T-cell (primary cell): ENCODE data around the gene BMP7. TPM values are rescaled to one million over a fixed set of nuclear protein-coding genes. Genes with fewer than 3 reads are reported as not detected.
A peak's percentile ranks its signal among the peaks of the same experiment; 100 is the strongest.

Experiments
- ATAC-seq, 4 experiments: fragments of 200-7000 bp in 3 of 4; fragments of 150-1000 bp in 1 of 4; cut with Tn5 transposase; replicated peaks in 1 of 4; 1 replicate in 3 of 4; 2 replicates in 1 of 4; pipeline ENCODE4 v1.10.0; 2021; ENCODE audit warnings: moderate library complexity in 3 of 4, mild to moderate bottlenecking in 2 of 4, moderate number of reproducible peaks in 1 of 4
- CTCF ChIA-PET, 2 donors: fragments of 300-600 bp; sonication (Branson Sonifier 250); formaldehyde crosslinking; loops; one replicate each; lab custom pipeline; 2022; ENCODE audit warnings: antibody characterized with exemption in 2 of 2; lab: Charles Lee
- POLR2A ChIA-PET, 2 donors: fragments of 300-600 bp; sonication (Branson Sonifier 250); formaldehyde crosslinking; loops; one replicate each; lab custom pipeline; 2022; ENCODE audit warnings: antibody characterized with exemption in 2 of 2; lab: Charles Lee
- DNase-seq, 35 experiments: peaks; one replicate each; pipeline versions ENCODE4 v3.0.0 to v3.0.0-alpha.2; 2013 to 2023
- H3K27ac ChIP-seq: one replicate; pipeline ENCODE4 v1.5.1; 2013; ENCODE audit warnings: low read length
- H3K27me3 ChIP-seq, 2 experiments: replicated peaks in 1 of 2; 1 replicate in 1 of 2; 2 replicates in 1 of 2; pipeline versions ENCODE4 v1.6.1 to v1.7.0; 2013; ENCODE audit warnings: low read length in 1 of 2, mixed read lengths in 1 of 2; ENCODE audit not compliant: control insufficient read depth in 2 of 2, insufficient read depth in 2 of 2; ENCODE audit errors: extremely low read depth in 1 of 2
- H3K36me3 ChIP-seq, 2 donors: 1 replicate in 1 of 2; 2 replicates in 1 of 2; pipeline versions ENCODE4 v1.6.1 to v1.7.0; 2013; ENCODE audit warnings: low read length in 1 of 2; ENCODE audit not compliant: control insufficient read depth in 2 of 2, insufficient read depth in 1 of 2; ENCODE audit errors: extremely low read depth in 1 of 2
- H3K4me1 ChIP-seq, 2 experiments: 1 replicate in 1 of 2; 2 replicates in 1 of 2; pipeline versions ENCODE4 v1.6.1 to v1.7.0; 2013; ENCODE audit warnings: low read length in 2 of 2, mixed read lengths in 1 of 2; ENCODE audit not compliant: insufficient read depth in 2 of 2, control insufficient read depth in 1 of 2; ENCODE audit errors: extremely low read depth in 1 of 2
- H3K4me3 ChIP-seq, 2 donors: 1 replicate in 1 of 2; 2 replicates in 1 of 2; pipeline versions ENCODE4 v1.5.1 to v1.7.0; 2013; ENCODE audit warnings: mild to moderate bottlenecking in 2 of 2, low read length in 1 of 2, moderate library complexity in 1 of 2; ENCODE audit not compliant: control insufficient read depth in 1 of 2; ENCODE audit errors: extremely low read depth in 1 of 2
- H3K9me3 ChIP-seq: 2 replicates; pipeline ENCODE4 v1.7.0; 2013
- H3K27ac Mint-ChIP-seq, 2 donors: one replicate each; pipeline ENCODE4 v1.8.0; 2020 to 2021; ENCODE audit warnings: mild to moderate bottlenecking in 2 of 2, mixed read lengths in 2 of 2
- H3K27me3 Mint-ChIP-seq, 2 donors: one replicate each; pipeline ENCODE4 v1.8.0; 2021 to 2022; ENCODE audit warnings: mixed read lengths in 2 of 2
- H3K36me3 Mint-ChIP-seq: one replicate; pipeline ENCODE4 v1.8.0; 2021; ENCODE audit warnings: mixed read lengths
- H3K4me1 Mint-ChIP-seq, 3 donors: one replicate each; pipeline ENCODE4 v1.8.0; 2020 to 2022; ENCODE audit warnings: mixed read lengths in 3 of 3, mild to moderate bottlenecking in 1 of 3
- H3K4me3 Mint-ChIP-seq, 3 donors: one replicate each; pipeline ENCODE4 v1.8.0; 2020 to 2022; ENCODE audit warnings: mild to moderate bottlenecking in 3 of 3, mixed read lengths in 3 of 3, moderate library complexity in 3 of 3
- H3K9me3 Mint-ChIP-seq, 3 donors: one replicate each; pipeline ENCODE4 v1.8.0; 2020 to 2022; ENCODE audit warnings: mixed read lengths in 3 of 3
- WGBS: methylation state at CpG from one replicate; pipeline ENCODE4 v1.1.5; 2013; ENCODE audit warnings: missing lambda C conversion rate; ENCODE audit not compliant: insufficient coverage; 5-methylcytosine and 5-hydroxymethylcytosine counted together
- total RNA-seq, 35 experiments: library from RNA in 6 of 35; stranded (reverse) in 6 of 35; fragments of 120-200 nt in 1 of 35; gene quantifications; one replicate each; pipeline versions ENCODE4 v1.2.1 to v1.2.4 and lab custom pipeline; 2013 to 2026

The BMP7 gene
- total RNA-seq, 5 donors from 2014 or later (not counting 1 experiment from before 2014, with no cell fraction given) = not detected

DNA sequence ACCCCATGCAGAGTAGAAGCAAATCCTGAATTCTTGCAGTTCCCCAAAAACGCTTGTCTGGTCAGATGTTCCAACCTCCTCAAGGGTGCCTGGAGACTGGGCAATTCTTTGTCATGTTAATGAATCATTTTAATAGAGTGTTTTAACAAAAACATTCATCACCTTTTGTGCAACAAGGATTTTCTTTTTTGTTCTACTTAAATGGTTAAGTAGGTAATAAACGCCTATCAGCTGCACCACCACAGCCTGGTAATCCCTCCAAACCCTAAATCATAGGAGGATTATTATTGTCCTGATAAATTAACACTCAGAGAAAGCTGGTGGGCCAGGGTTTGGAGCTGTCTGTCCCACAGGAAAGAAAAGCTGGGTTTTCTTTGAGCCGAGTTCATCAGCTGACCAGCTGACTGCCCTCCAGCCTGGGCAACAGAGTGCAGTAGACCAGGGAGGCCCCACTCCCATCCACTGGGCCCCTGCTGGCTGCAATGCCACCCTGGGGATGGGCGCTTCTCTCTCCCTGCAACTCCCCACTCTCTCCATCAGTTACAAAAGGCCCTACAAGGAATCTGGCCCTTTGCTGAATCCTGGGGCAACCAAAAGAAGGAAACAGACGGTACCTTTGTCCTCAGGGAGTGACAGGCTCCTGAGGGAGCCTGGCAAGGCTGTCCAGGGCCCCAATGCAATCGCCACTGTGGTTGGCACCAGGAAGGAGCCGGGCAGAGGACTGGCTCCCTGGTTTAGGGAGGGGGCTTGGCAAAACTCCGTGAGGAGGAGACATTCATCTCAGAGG lies 23.1 kb upstream of the BMP7 start:
- POLR2A ChIA-PET = no interaction called here
- Histone ChIP-seq H3K4me3 (no peak overlapping the region), H3K27me3 (peaks cover 3 to 55% of the 10 kb centered on the region in 2 experiments), H3K4me1 (no peaks in the 10 kb centered on the region), H3K27ac (no peak overlapping the region), H3K36me3 (no peaks in the 10 kb centered on the region), H3K9me3 (no peaks in the 10 kb centered on the region)
- CTCF ChIA-PET = no interaction called here
- no peaks in the 10 kb centered on the region for H3K36me3 Mint-ChIP-seq
- DNase-seq (no peak), ATAC-seq (no peak)
- WGBS = 51% methylated on average over 6 of the region's 8 CpGs
- H3K9me3 Mint-ChIP-seq = no peaks in the 10 kb centered on the region
- no peak overlapping the region for H3K27ac Mint-ChIP-seq
- H3K4me3 Mint-ChIP-seq = no peak overlapping the region
- H3K4me1 Mint-ChIP-seq = no peaks in the 10 kb centered on the region
- peaks cover 44 to 75% of the 10 kb centered on the region in 2 donors for H3K27me3 Mint-ChIP-seq

GRCh38 chr20:57288651-57289277 lies 22.3 kb upstream of the BMP7 start:
- no peaks in the 10 kb centered on the region for H3K4me1 Mint-ChIP-seq
- peaks cover 44 to 77% of the 10 kb centered on the region in 2 donors for H3K27me3 Mint-ChIP-seq
- CTCF ChIA-PET = no interaction called here
- Histone ChIP-seq H3K9me3 (no peaks in the 10 kb centered on the region), H3K36me3 (no peaks in the 10 kb centered on the region), H3K27ac (no peak overlapping the region), H3K27me3 (peaks cover 3 to 58% of the 10 kb centered on the region in 2 experiments), H3K4me1 (no peaks in the 10 kb centered on the region), H3K4me3 (no peak overlapping the region)
- no peak overlapping the region for H3K27ac Mint-ChIP-seq
- 41% methylated on average over 12 of the region's 16 CpGs for WGBS
- POLR2A ChIA-PET = no interaction called here
- DNase-seq (no peak), ATAC-seq (no peak)
- no peaks in the 10 kb centered on the region for H3K9me3 Mint-ChIP-seq
- no peaks in the 10 kb centered on the region for H3K36me3 Mint-ChIP-seq
- no peak overlapping the region for H3K4me3 Mint-ChIP-seq

- Mint-ChIP-seq H3K4me3 (no peak overlapping the region), H3K9me3 (no peaks in the 10 kb centered on the region), H3K36me3 (no peaks in the 10 kb centered on the region), H3K4me1 (no peaks in the 10 kb centered on the region), H3K27me3 (peaks cover 48 to 75% of the 10 kb centered on the region in 2 donors), H3K27ac (no peak overlapping the region)
- no peak overlapping the region for H3K4me3 ChIP-seq
- no peak for DNase-seq
- CTCF ChIA-PET = no interaction called here
- 66% methylated on average over 6 of the region's 6 CpGs for WGBS
- H3K9me3 ChIP-seq = no peaks in the 10 kb centered on the region
- no peak overlapping the region for H3K27ac ChIP-seq
- no peaks in the 10 kb centered on the region for H3K4me1 ChIP-seq
- ATAC-seq = no peak
- peaks cover 3 to 60% of the 10 kb centered on the region in 2 experiments for H3K27me3 ChIP-seq
- POLR2A ChIA-PET = no interaction called here
- no peaks in the 10 kb centered on the region for H3K36me3 ChIP-seq
Measured at GRCh38 chr20:57287901-57288300, 21.5 kb upstream of the BMP7 start.

DNA sequence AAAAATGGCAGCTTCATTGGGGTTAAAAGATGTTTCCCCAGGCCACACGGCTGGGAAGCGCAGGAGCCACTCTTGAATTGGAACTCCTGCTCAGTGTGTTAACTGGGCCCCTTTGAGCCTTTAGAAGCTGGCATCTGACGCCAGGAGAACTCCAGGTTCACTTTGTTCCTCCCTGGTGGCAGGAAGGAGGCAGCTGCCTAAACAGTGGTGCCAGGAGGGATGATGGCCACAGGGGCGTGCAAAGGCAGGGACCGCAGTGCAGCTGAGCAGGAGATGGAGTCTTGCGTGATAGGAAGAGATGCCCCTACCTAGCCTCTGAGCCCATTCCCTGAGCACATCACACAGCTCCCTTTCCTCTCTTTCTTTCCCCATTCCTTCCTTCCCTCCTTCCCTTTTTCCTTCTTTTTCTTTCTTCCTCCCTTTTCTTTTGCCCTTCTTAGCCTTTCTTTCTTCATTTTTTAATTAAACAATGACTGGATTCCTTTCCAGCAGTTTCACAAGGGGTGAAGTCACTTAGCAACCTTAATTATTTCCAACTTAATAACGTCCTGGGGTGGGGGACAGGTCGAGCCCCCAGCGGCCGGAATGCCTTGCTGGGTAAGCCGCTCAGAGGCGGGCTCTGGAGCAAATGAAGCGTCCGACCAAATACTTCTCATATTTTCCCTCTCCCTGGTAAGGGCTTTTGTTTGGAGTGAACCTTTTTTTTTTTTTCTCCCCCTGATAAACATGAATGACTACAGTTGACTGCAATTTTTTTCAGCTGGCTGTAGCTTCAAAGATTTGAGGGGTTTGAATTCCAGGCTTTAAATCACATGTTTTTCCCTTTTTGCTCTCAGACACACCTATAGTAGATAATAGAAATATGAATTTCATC lies 20.8 kb upstream of the BMP7 start:
- H3K4me1 Mint-ChIP-seq = no peaks in the 10 kb centered on the region
- Histone ChIP-seq H3K36me3 (no peaks in the 10 kb centered on the region), H3K27ac (no peak overlapping the region), H3K9me3 (no peaks in the 10 kb centered on the region), H3K4me1 (no peaks in the 10 kb centered on the region), H3K27me3 (peaks cover 3 to 55% of the 10 kb centered on the region in 2 experiments), H3K4me3 (no peak overlapping the region)
- POLR2A ChIA-PET = no interaction called here
- H3K27me3 Mint-ChIP-seq = peaks cover 52 to 76% of the 10 kb centered on the region in 2 donors
- 84% methylated on average over 6 of the region's 14 CpGs for WGBS
- ATAC-seq = no peak
- H3K4me3 Mint-ChIP-seq = no peak overlapping the region
- CTCF ChIA-PET = no interaction called here
- no peak for DNase-seq
- H3K27ac Mint-ChIP-seq = peak overlapping the region in 1 of 2 donors; percentile 48
- no peaks in the 10 kb centered on the region for H3K9me3 Mint-ChIP-seq
- H3K36me3 Mint-ChIP-seq = no peaks in the 10 kb centered on the region

DNA sequence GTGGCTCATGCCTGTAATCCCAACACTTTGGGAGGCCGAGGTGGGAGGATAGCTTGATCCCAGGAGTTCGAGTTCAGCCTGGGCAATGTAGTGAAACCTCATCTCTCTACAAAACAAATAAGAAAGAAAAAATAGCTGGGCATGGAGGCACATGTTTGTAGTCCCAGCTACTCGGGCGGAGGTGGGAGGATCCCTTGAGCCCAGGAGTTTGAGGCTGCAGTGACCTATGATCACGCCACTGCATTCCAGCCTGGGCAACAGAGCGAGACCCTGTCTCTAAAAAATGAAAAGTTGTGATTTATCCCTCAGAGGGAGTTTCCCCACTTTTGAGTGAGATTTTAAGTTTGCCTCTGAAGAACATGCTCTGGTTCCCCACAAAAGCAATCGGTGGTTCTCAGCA lies 17.4 kb upstream of the BMP7 start:
- CTCF ChIA-PET = no interaction called here
- peaks cover 44 to 64% of the 10 kb centered on the region in 2 donors for H3K27me3 Mint-ChIP-seq
- 62% methylated on average over 3 of the region's 7 CpGs for WGBS
- POLR2A ChIA-PET = no interaction called here
- H3K27me3 ChIP-seq = peaks cover 4 to 46% of the 10 kb centered on the region in 2 experiments
- H3K4me3 ChIP-seq = no peak overlapping the region
- no peaks in the 10 kb centered on the region for H3K4me1 Mint-ChIP-seq
- no peaks in the 10 kb centered on the region for H3K9me3 ChIP-seq
- no peak overlapping the region for H3K27ac Mint-ChIP-seq
- no peaks in the 10 kb centered on the region for H3K9me3 Mint-ChIP-seq
- no peaks in the 10 kb centered on the region for H3K36me3 Mint-ChIP-seq
- DNase-seq (no peak), ATAC-seq (no peak)
- H3K4me3 Mint-ChIP-seq = no peak overlapping the region
- H3K4me1 ChIP-seq = no peaks in the 10 kb centered on the region
- H3K36me3 ChIP-seq = no peaks in the 10 kb centered on the region
- no peak overlapping the region for H3K27ac ChIP-seq

GRCh38 chr20:57282670-57283361 lies 16.4 kb upstream of the BMP7 start:
- Histone ChIP-seq H3K36me3 (no peaks in the 10 kb centered on the region), H3K9me3 (no peaks in the 10 kb centered on the region), H3K27me3 (peaks cover 4 to 35% of the 10 kb centered on the region in 2 experiments), H3K27ac (no peak overlapping the region), H3K4me1 (no peaks in the 10 kb centered on the region), H3K4me3 (no peak overlapping the region)
- H3K4me1 Mint-ChIP-seq = no peaks in the 10 kb centered on the region
- no peak overlapping the region for H3K4me3 Mint-ChIP-seq
- DNase-seq (no peak), ATAC-seq (no peak)
- 56% methylated on average over 14 of the region's 18 CpGs for WGBS
- POLR2A ChIA-PET = no interaction called here
- CTCF ChIA-PET = no interaction called here
- peaks cover 39 to 54% of the 10 kb centered on the region in 2 donors for H3K27me3 Mint-ChIP-seq
- H3K9me3 Mint-ChIP-seq = no peaks in the 10 kb centered on the region
- H3K27ac Mint-ChIP-seq = no peak overlapping the region
- no peaks in the 10 kb centered on the region for H3K36me3 Mint-ChIP-seq
